Measurements from ENCODE around the gene NEIL3. TPM values are rescaled to one million over a fixed set of nuclear protein-coding genes. Genes with fewer than 3 reads are reported as not detected.

The NEIL3 gene
- total and polyA plus RNA-seq, 10 of the 15 experiments (the other 5 are each of a cell fraction or from before 2014, with no cell fraction given) = 3.0 to 13.8 (median 8.9) TPM

- H3K27me3 ChIP-seq (replicated peaks in 1 of 2; ENCODE audit: control insufficient read depth in 2 of 2, insufficient read depth in 2 of 2, low read length in 1 of 2) = no peaks in the 10 kb centered on the region
- no peaks in the 10 kb centered on the region for H3K9me3 ChIP-seq (replicated peaks; ENCODE audit: control insufficient read depth, insufficient read depth, low read length)
- CTCF ChIA-PET = no interaction called here
- intact Hi-C loops (cut with micrococcal nuclease; ENCODE audit: unreplicated experiment) (no loop called here), in situ Hi-C loops (cut with MboI) (no loop called here)
- H3K4me2 ChIP-seq (ENCODE audit: control insufficient read depth, insufficient read depth) = no peak overlapping the region
- no peaks in the 10 kb centered on the region for H4K20me1 ChIP-seq (ENCODE audit: control insufficient read depth, insufficient read depth)
- no peaks in the 10 kb centered on the region for H3K4me1 ChIP-seq (ENCODE audit: control insufficient read depth, insufficient read depth, low read length)
- no peak overlapping the region for H3K4me3 ChIP-seq
- 64% methylated on average over 25 of the region's 25 CpGs for WGBS (ENCODE audit: insufficient coverage, insufficient replicate concordance, low lambda C conversion rate, missing lambda C conversion rate)
- H3K36me3 ChIP-seq (ENCODE audit: control insufficient read depth in 2 of 2, insufficient read depth in 2 of 2, low read length in 1 of 2) = no peaks in the 10 kb centered on the region
- TF ChIP-seq STAT3 (IDR thresholded peaks at IDR 0.05; ENCODE audit: low read depth, low read length) (no peak), RB1 (IDR thresholded peaks at IDR 0.05; ENCODE audit: borderline replicate concordance) (no peak), SIX5 (IDR thresholded peaks at IDR 0.05; ENCODE audit: low read depth, low read length, severe bottlenecking) (no peak), POLR2AphosphoS2 (IDR thresholded peaks at IDR 0.05; ENCODE audit: low read depth, low read length) (no peak)
- FAIRE-seq = no peak
- POLR2A ChIA-PET = no interaction called here
- no peak overlapping the region for H3K9ac ChIP-seq (ENCODE audit: control insufficient read depth, insufficient read depth, low read length)
- H3K27ac ChIP-seq (ENCODE audit: control insufficient read depth, insufficient read depth) = no peak overlapping the region
- RAD21 ChIA-PET (ENCODE audit: unreplicated experiment) = no interaction called here
- H3K79me2 ChIP-seq (ENCODE audit: control insufficient read depth, insufficient read depth, low read length) = no peaks in the 10 kb centered on the region
- no TSS peak for BruUV-seq (replicated peaks)
- no peak for DNase-seq (ENCODE audit: low read depth, low spot score)
- no peak for ATAC-seq
- no peak overlapping the region for H2AFZ ChIP-seq (ENCODE audit: control insufficient read depth, low read depth, low read length)
- SMC1A ChIA-PET (ENCODE audit: uncharacterized antibody, unreplicated experiment) = no interaction called here
Measured at GRCh38 chr4:177408023-177408422, 98.3 kb downstream of the NEIL3 start.

DNA sequence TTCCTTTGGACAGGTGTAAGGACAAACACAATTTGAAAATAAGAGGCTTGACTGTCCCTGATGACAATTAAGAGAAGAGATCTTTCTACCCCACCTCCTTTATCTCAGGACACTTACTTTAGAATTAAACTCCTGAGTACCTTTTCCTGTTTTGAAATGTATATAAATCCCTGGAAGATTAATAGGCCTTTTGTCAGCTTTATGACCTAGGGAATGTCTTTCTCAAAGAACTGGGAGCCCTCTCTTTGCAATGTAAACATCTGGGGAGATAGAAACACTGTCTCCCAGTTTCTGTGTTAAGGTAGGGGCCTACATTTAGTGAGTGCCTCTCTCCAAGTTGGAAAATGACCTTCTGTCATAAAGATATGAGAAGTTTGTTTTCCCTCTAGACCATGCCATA lies 100.9 kb downstream of the NEIL3 start:
- no peak for DNase-seq (ENCODE audit: low read depth, low spot score)
- in situ Hi-C loops (cut with MboI) = no loop called here
- Histone ChIP-seq H3K79me2 (ENCODE audit: control insufficient read depth, insufficient read depth, low read length) (no peaks in the 10 kb centered on the region), H3K27me3 (replicated peaks in 1 of 2; ENCODE audit: control insufficient read depth in 2 of 2, insufficient read depth in 2 of 2, low read length in 1 of 2) (no peaks in the 10 kb centered on the region), H2AFZ (ENCODE audit: control insufficient read depth, low read depth, low read length) (no peak overlapping the region), H4K20me1 (ENCODE audit: control insufficient read depth, insufficient read depth) (no peaks in the 10 kb centered on the region), H3K9me3 (replicated peaks; ENCODE audit: control insufficient read depth, insufficient read depth, low read length) (no peaks in the 10 kb centered on the region), H3K4me1 (ENCODE audit: control insufficient read depth, insufficient read depth, low read length) (no peaks in the 10 kb centered on the region), H3K4me3 (no peak overlapping the region), H3K4me2 (ENCODE audit: control insufficient read depth, insufficient read depth) (no peak overlapping the region), H3K36me3 (ENCODE audit: control insufficient read depth in 2 of 2, insufficient read depth in 2 of 2, low read length in 1 of 2) (no peaks in the 10 kb centered on the region), H3K9ac (ENCODE audit: control insufficient read depth, insufficient read depth, low read length) (no peak overlapping the region), H3K27ac (ENCODE audit: control insufficient read depth, insufficient read depth) (no peak overlapping the region)
- no TSS peak for BruUV-seq (replicated peaks)
- SMC1A ChIA-PET (ENCODE audit: uncharacterized antibody, unreplicated experiment) = no interaction called here
- POLR2A ChIA-PET = no interaction called here
- no peak for ATAC-seq
- FAIRE-seq = no peak
- RAD21 ChIA-PET (ENCODE audit: unreplicated experiment) = no interaction called here
- CTCF ChIA-PET = no interaction called here
- intact Hi-C loops (cut with micrococcal nuclease; ENCODE audit: unreplicated experiment) = no loop called here
- TF ChIP-seq ZNF622 (IDR thresholded peaks at IDR 0.05) = no peak
- no peak for TF ChIP-seq RCOR1 (conservative IDR thresholded peaks at IDR 0.05; ENCODE audit: low read depth, low read length)
- no peak for TF ChIP-seq YY1 (IDR thresholded peaks at IDR 0.05; ENCODE audit: low read depth, low read length)
